SK-N-SH (cell line): Measurements from ENCODE around the gene IL31RA. TPM values are rescaled to one million over a fixed set of nuclear protein-coding genes. Genes with fewer than 3 reads are reported as not detected.

Experiments used
- CTCF ChIA-PET: fragments of 300-600, 350-600 bp; formaldehyde crosslinking; extraction: SDS; loops from one replicate; lab custom pipeline; 2021; lab: Yijun Ruan, JAX
- POLR2A ChIA-PET: fragments of 350-600 bp; sonication (Branson Sonifier 250); formaldehyde crosslinking; extraction: SDS; loops from one replicate; lab custom pipeline; 2020; ENCODE audit warnings: antibody characterized with exemption, inconsistent platforms; lab: Yijun Ruan, JAX
- DNase-seq: peaks from one replicate; pipeline ENCODE4 v3.0.0; 2012
- H2AFZ ChIP-seq: fragments of 200-600 bp; sonication (generic); 2 replicates; pipeline ENCODE4 v1.8.1; 2016; ENCODE audit warnings: antibody characterized with exemption, mild to moderate bottlenecking, low read depth
- H3F3A ChIP-seq: fragments of 200-600 bp; sonication (generic); replicated peaks from 2 replicates; pipeline ENCODE3; 2016; ENCODE audit warnings: antibody characterized with exemption, mild to moderate bottlenecking; ENCODE audit not compliant: insufficient read depth
- H3K27ac ChIP-seq, 2 experiments: fragments of 200-500 bp in 1 of 2; fragments of 200-600 bp in 1 of 2; sonication (Bioruptor generic) in 1 of 2; sonication (generic), shearing (Covaris generic) in 1 of 2; 2 replicates each; pipeline versions ENCODE4 v1.5.1 to v1.6.1; 2014 to 2016; ENCODE audit warnings: low read depth in 2 of 2, inconsistent platforms in 1 of 2, low read length in 1 of 2, mild to moderate bottlenecking in 1 of 2, mixed read lengths in 1 of 2
- H3K27me3 ChIP-seq: fragments of 200-600 bp; sonication (generic), shearing (Covaris generic); 2 replicates; pipeline ENCODE4 v1.6.1; 2016; ENCODE audit warnings: mixed run types; ENCODE audit not compliant: insufficient read depth
- H3K36me3 ChIP-seq, 2 experiments: fragments of 200-500 bp in 1 of 2; fragments of 200-600 bp in 1 of 2; sonication (Bioruptor generic) in 1 of 2; sonication (generic) in 1 of 2; replicated peaks in 1 of 2; 2 replicates each; pipeline versions ENCODE3 to v1.5.1; 2014 to 2016; ENCODE audit warnings: low read length in 1 of 2, mild to moderate bottlenecking in 1 of 2; ENCODE audit not compliant: insufficient read depth in 2 of 2, control insufficient read depth in 1 of 2
- H3K4me1 ChIP-seq, 2 experiments: fragments of 200-500 bp in 1 of 2; fragments of 200-600 bp in 1 of 2; sonication (Bioruptor generic) in 1 of 2; sonication (generic), shearing (Covaris generic) in 1 of 2; 2 replicates each; pipeline versions ENCODE4 v1.5.1 to v1.6.1; 2014 to 2016; ENCODE audit warnings: low read depth in 1 of 2, low read length in 1 of 2, mixed run types in 1 of 2; ENCODE audit not compliant: insufficient read depth in 2 of 2, control insufficient read depth in 1 of 2
- H3K4me2 ChIP-seq: fragments of 200-600 bp; sonication (generic), shearing (Covaris generic); 2 replicates; pipeline ENCODE4 v1.6.1; 2017; ENCODE audit warnings: mixed run types
- H3K4me3 ChIP-seq, 2 experiments: fragments of 200-500 bp in 1 of 2; fragments of 200-600 bp in 1 of 2; sonication (Bioruptor generic) in 1 of 2; sonication (generic), shearing (Covaris generic) in 1 of 2; 2 replicates each; pipeline versions ENCODE4 v1.5.1 to v1.8.1; 2014 to 2016; ENCODE audit warnings: low read depth in 2 of 2, inconsistent platforms in 1 of 2, low read length in 1 of 2, mild to moderate bottlenecking in 1 of 2, mixed read lengths in 1 of 2, moderate library complexity in 1 of 2
- H3K79me2 ChIP-seq: fragments of 200-600 bp; sonication (generic); 2 replicates; pipeline ENCODE4 v1.8.1; 2017; ENCODE audit warnings: mild to moderate bottlenecking; ENCODE audit not compliant: insufficient read depth
- H3K9ac ChIP-seq: fragments of 200-600 bp; sonication (generic); 2 replicates; pipeline ENCODE4 v1.6.1; 2017; ENCODE audit warnings: mixed run types
- H3K9me2 ChIP-seq: fragments of 200-600 bp; sonication (generic); 2 replicates; pipeline ENCODE4 v1.6.1; 2017; ENCODE audit warnings: mixed run types
- H3K9me3 ChIP-seq: fragments of 200-600 bp; sonication (generic); 2 replicates; pipeline ENCODE4 v1.6.1; 2017; ENCODE audit warnings: mixed run types, mild to moderate bottlenecking, moderate library complexity
- H4K20me1 ChIP-seq: fragments of 200-600 bp; sonication (generic); 2 replicates; pipeline ENCODE4 v1.6.1; 2017; ENCODE audit warnings: mild to moderate bottlenecking, mixed run types; ENCODE audit not compliant: insufficient read depth
- CHD2 ChIP-seq: fragments of 150-350 bp; IDR thresholded peaks from 2 replicates; pipeline ENCODE4 v1.6.1; 2018; ENCODE audit warnings: low read length; ENCODE audit not compliant: partially characterized antibody
- ELF1 ChIP-seq: IDR thresholded peaks from 2 replicates; pipeline ENCODE4 v1.4.0; 2012
- EP300 ChIP-seq, 2 experiments: IDR thresholded peaks; 2 replicates each; pipeline versions ENCODE4 v1.4.0 to v1.6.1; 2012; ENCODE audit warnings: borderline replicate concordance in 1 of 2, low read depth in 1 of 2, low read length in 1 of 2
- FOSL2 ChIP-seq: IDR thresholded peaks from 2 replicates; pipeline ENCODE4 v1.4.0; 2012; ENCODE audit warnings: low read depth, mild to moderate bottlenecking, moderate library complexity, borderline replicate concordance
- FOXM1 ChIP-seq: IDR thresholded peaks from 2 replicates; pipeline ENCODE4 v1.4.0; 2012; ENCODE audit warnings: low read depth, mild to moderate bottlenecking
- GABPA ChIP-seq: IDR thresholded peaks from 2 replicates; pipeline ENCODE4 v1.4.0; 2012; ENCODE audit warnings: low read depth, mild to moderate bottlenecking
- GATA2 ChIP-seq: sonication (generic); formaldehyde crosslinking; IDR thresholded peaks from 2 replicates; pipeline ENCODE4 v1.5.0; 2020; ENCODE audit warnings: mild to moderate bottlenecking, missing genetic modification reagents
- JUND ChIP-seq: IDR thresholded peaks from 2 replicates; pipeline ENCODE4 v1.4.0; 2012
- NRF1 ChIP-seq: IDR thresholded peaks from 2 replicates; pipeline ENCODE4 v1.6.1; 2012; ENCODE audit warnings: low read depth, mild to moderate bottlenecking, low read length
- POLR2AphosphoS5 ChIP-seq: IDR thresholded peaks from 2 replicates; pipeline ENCODE4 v1.6.1; 2012; ENCODE audit warnings: low read depth, low read length
- RAD21 ChIP-seq: IDR thresholded peaks from 2 replicates; pipeline ENCODE4 v1.6.1; 2012; ENCODE audit warnings: mild to moderate bottlenecking, low read length
- REST ChIP-seq: IDR thresholded peaks from 2 replicates; pipeline ENCODE4 v1.6.1; 2012; ENCODE audit warnings: mild to moderate bottlenecking, low read depth, low read length, moderate library complexity
- RFX5 ChIP-seq: IDR thresholded peaks from 2 replicates; pipeline ENCODE4 v1.6.1; 2012; ENCODE audit warnings: mild to moderate bottlenecking, improper control_type of control experiment, low read length
- RXRA ChIP-seq: IDR thresholded peaks from 2 replicates; pipeline ENCODE4 v1.4.0; 2012; ENCODE audit warnings: low read depth, mild to moderate bottlenecking, borderline replicate concordance
- SMC3 ChIP-seq: IDR thresholded peaks from 2 replicates; pipeline ENCODE4 v1.6.1; 2012; ENCODE audit warnings: low read depth, low read length, improper control_type of control experiment
- WGBS: methylation state at CpG from one replicate; pipeline ENCODE4 v1.1.6; 2017; ENCODE audit warnings: low lambda C conversion rate; 5-methylcytosine and 5-hydroxymethylcytosine counted together
- polyA plus RNA-seq, 3 experiments: library from polyadenylated mRNA; depleted of rRNA; stranded (reverse); fragments of >200 nt; gene quantifications; 2 replicates each; pipeline ENCODE4 v1.2.3, GENCODE V29; 2012
- TF ChIP-seq, protein P1 (sequence below): IDR thresholded peaks from 2 replicates; pipeline ENCODE4 v1.4.0; 2012; ENCODE audit warnings: low read depth
- TF ChIP-seq, protein P2 (sequence below): fragments of 150-350 bp; IDR thresholded peaks from 2 replicates; pipeline ENCODE4 v1.6.1; 2017; ENCODE audit warnings: antibody characterized with exemption, low read length, low read depth, borderline replicate concordance
- TF ChIP-seq, protein P3 (sequence below): IDR thresholded peaks from 2 replicates; pipeline ENCODE4 v1.4.0; 2012; ENCODE audit warnings: low read depth, borderline replicate concordance

Gene IL31RA
- polyA plus RNA-seq, 1 of the 3 experiments (the other 2 are of a cell fraction) = 0.20 TPM

DNA sequence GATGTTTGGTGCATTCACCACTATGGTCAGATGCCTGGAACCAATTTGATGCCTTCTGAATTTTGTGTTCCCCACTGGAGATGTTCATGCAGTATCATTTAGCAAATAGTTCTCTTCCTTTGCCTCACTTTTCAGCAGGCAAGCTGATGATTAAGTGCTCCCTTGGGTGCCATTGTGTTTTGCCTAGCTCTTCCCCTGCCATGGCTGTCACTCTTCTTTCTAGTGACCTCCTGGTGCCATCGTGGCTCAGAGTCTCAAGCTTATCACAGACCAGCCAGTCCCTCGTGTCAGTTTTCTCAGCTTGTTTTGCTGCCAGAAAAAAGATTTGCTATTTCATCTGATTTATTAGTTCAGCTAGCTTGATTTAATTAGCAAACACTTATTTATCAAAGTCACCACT, 41.3 kb downstream of the IL31RA start:
- no peaks in the 10 kb centered on the region for H3K9me3 ChIP-seq
- no peak overlapping the region for H3K9ac ChIP-seq
- peaks cover 8% of the 10 kb centered on the region for H3F3A ChIP-seq
- H3K4me3 ChIP-seq = no peak overlapping the region
- H3K4me2 ChIP-seq = no peak overlapping the region
- H3K27ac ChIP-seq = no peak overlapping the region
- DNase-seq = no peak
- WGBS = 28% methylated on average over 2 of the region's 2 CpGs
- ChIA-PET POLR2A (no interaction called here), CTCF (no interaction called here)
- H4K20me1 ChIP-seq = no peaks in the 10 kb centered on the region
- no peaks in the 10 kb centered on the region for H3K27me3 ChIP-seq
- peaks cover 3 to 4% of the 10 kb centered on the region in 2 experiments; a peak in 3 of 4 replicates for H3K4me1 ChIP-seq
- H3K79me2 ChIP-seq = no peaks in the 10 kb centered on the region
- TF ChIP-seq RXRA (no peak), CHD2 (no peak), EP300 (IDR thresholded peaks at IDR 0.05; ENCODE audit: borderline replicate concordance in 1 of 2, low read depth in 1 of 2, low read length in 1 of 2) (no peak), SMC3 (no peak)
- TF ChIP-seq, protein P1, sequence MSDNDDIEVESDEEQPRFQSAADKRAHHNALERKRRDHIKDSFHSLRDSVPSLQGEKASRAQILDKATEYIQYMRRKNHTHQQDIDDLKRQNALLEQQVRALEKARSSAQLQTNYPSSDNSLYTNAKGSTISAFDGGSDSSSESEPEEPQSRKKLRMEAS = no peak
- no peak overlapping the region for H2AFZ ChIP-seq
- no peaks in the 10 kb centered on the region for H3K36me3 ChIP-seq
- no peaks in the 10 kb centered on the region for H3K9me2 ChIP-seq

- peaks cover 12% of the 10 kb centered on the region for H3F3A ChIP-seq
- TF ChIP-seq GATA2 (no peak), RFX5 (no peak), NRF1 (no peak), RXRA (no peak), REST (no peak), FOXM1 (no peak), RAD21 (no peak), JUND (no peak), POLR2AphosphoS5 (no peak), ELF1 (no peak), GABPA (no peak), FOSL2 (no peak)
- TF ChIP-seq, protein P2, sequence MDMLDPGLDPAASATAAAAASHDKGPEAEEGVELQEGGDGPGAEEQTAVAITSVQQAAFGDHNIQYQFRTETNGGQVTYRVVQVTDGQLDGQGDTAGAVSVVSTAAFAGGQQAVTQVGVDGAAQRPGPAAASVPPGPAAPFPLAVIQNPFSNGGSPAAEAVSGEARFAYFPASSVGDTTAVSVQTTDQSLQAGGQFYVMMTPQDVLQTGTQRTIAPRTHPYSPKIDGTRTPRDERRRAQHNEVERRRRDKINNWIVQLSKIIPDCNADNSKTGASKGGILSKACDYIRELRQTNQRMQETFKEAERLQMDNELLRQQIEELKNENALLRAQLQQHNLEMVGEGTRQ = no peak
- TF ChIP-seq, protein P1 = no peak
- TF ChIP-seq, protein P3, sequence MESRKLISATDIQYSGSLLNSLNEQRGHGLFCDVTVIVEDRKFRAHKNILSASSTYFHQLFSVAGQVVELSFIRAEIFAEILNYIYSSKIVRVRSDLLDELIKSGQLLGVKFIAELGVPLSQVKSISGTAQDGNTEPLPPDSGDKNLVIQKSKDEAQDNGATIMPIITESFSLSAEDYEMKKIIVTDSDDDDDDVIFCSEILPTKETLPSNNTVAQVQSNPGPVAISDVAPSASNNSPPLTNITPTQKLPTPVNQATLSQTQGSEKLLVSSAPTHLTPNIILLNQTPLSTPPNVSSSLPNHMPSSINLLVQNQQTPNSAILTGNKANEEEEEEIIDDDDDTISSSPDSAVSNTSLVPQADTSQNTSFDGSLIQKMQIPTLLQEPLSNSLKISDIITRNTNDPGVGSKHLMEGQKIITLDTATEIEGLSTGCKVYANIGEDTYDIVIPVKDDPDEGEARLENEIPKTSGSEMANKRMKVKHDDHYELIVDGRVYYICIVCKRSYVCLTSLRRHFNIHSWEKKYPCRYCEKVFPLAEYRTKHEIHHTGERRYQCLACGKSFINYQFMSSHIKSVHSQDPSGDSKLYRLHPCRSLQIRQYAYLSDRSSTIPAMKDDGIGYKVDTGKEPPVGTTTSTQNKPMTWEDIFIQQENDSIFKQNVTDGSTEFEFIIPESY = no peak
- no peaks in the 10 kb centered on the region for H3K27me3 ChIP-seq
- ChIA-PET POLR2A (no interaction called here), CTCF (interaction anchor here (1.0 kb wide), 1 partner anchor 41 kb away, joined by 3 read pairs; no protein-coding TSS in a partner anchor)
- no peak overlapping the region for H3K27ac ChIP-seq
- no peaks in the 10 kb centered on the region for H3K36me3 ChIP-seq
- H3K9ac ChIP-seq = no peak overlapping the region
- H3K9me2 ChIP-seq = no peaks in the 10 kb centered on the region
- no peak overlapping the region for H3K4me3 ChIP-seq
- no peak for DNase-seq
- H3K4me1 ChIP-seq = peaks cover 7 to 10% of the 10 kb centered on the region in 2 experiments; a peak in 3 of 4 replicates
- no peaks in the 10 kb centered on the region for H3K79me2 ChIP-seq
- no peaks in the 10 kb centered on the region for H3K9me3 ChIP-seq
- H3K4me2 ChIP-seq = no peak overlapping the region
- WGBS = 74% methylated on average over 3 of the region's 3 CpGs
- H2AFZ ChIP-seq = no peak overlapping the region
- H4K20me1 ChIP-seq = no peaks in the 10 kb centered on the region
Measured at GRCh38 chr5:55894135-55894534, 43.0 kb downstream of the IL31RA start.
